GM13976 (cell line): ENCODE results near the gene TRMT5.

Source experiments
- DNase-seq: peaks from one replicate; pipeline ENCODE4 v3.0.0; 2012; ENCODE audit warnings: low spot score
- CTCF ChIP-seq: IDR thresholded peaks from 2 replicates; pipeline ENCODE4 v1.5.1; 2012; ENCODE audit warnings: borderline replicate concordance, mild to moderate bottlenecking; ENCODE audit not compliant: insufficient read depth; ENCODE audit errors: extremely low read depth, missing control alignments, control extremely low read depth
- in situ Hi-C: fragments of 300-500 bp; cut with MboI; formaldehyde crosslinking; loops from one replicate; pipeline ENCODE4 v1.12.0; 2022; ENCODE audit warnings: low sequenced_read_pairs, mixed read lengths, inconsistent platforms; ENCODE audit not compliant: unreplicated experiment

The TRMT5 gene

GRCh38 chr14:60998617-60999016, 17.7 kb upstream of the TRMT5 start:
- no peak for DNase-seq
- in situ Hi-C loops: no loop called here
- TF ChIP-seq CTCF: no peak

GRCh38 chr14:60989599-60989998, 8.7 kb upstream of the TRMT5 start:
- no peak for DNase-seq
- in situ Hi-C loops: no loop called here
- TF ChIP-seq CTCF: no peak

- in situ Hi-C loops: no loop called here
- no peak for TF ChIP-seq CTCF
- no peak for DNase-seq
Measured at GRCh38 chr14:60986500-60986899, 5.6 kb upstream of the TRMT5 start.

- no peak for TF ChIP-seq CTCF
- DNase-seq: no peak
- in situ Hi-C loops: no loop called here
Measured at GRCh38 chr14:60984196-60984595, 3.3 kb upstream of the TRMT5 start.

- DNase-seq: peak; percentile 12
- TF ChIP-seq CTCF: no peak
- in situ Hi-C loops: no loop called here
Measured at GRCh38 chr14:60981633-60982455, 965 bp upstream of the TRMT5 start.

- no peak for DNase-seq
- in situ Hi-C loops: no loop called here
- no peak for TF ChIP-seq CTCF
Measured at GRCh38 chr14:60977847-60978246, 3.0 kb downstream of the TRMT5 start.
